ENCODE results near the gene GSPT1. TPM values are rescaled to one million over a fixed set of nuclear protein-coding genes. Genes with fewer than 3 reads are reported as not detected.
A peak's percentile ranks its signal among the peaks of the same experiment; 100 is the strongest.

GSPT1 gene
- total and polyA plus RNA-seq, 9 of the 15 experiments (the other 6 are each of a cell fraction or from before 2014, with no cell fraction given), result 63.8 to 269 (median 148) TPM

- TF ChIP-seq CLOCK (CRISPR knock-in tag; IDR thresholded peaks at IDR 0.05; ENCODE audit: borderline replicate concordance) (0 out of 2 replicates have a peak, but pooled peaks have one; percentile 20), PRDM10 (IDR thresholded peaks at IDR 0.05; ENCODE audit: partially characterized antibody) (peak; percentile 78), E2F8 (IDR thresholded peaks at IDR 0.05; ENCODE audit: low read depth, partially characterized antibody) (peak; percentile 76), KLF1 (tag; IDR thresholded peaks at IDR 0.05) (peak; percentile 81; the same call in 1 of the 2 replicates), ATF3 (IDR thresholded peaks at IDR 0.05) (no peak), ATF3 (CRISPR knock-in tag; conservative IDR thresholded peaks at IDR 0.05) (no peak), NFATC3 (IDR thresholded peaks at IDR 0.05) (no peak), SP1 (CRISPR knock-in tag; IDR thresholded peaks at IDR 0.05) (peak; percentile 94), USF2 (CRISPR knock-in tag; IDR thresholded peaks at IDR 0.05) (no peak), NEUROD1 (IDR thresholded peaks at IDR 0.05; ENCODE audit: borderline replicate concordance, low read depth, low read length, partially characterized antibody) (peak; percentile 54), BACH1 (tag; IDR thresholded peaks at IDR 0.05) (no peak), CREM (IDR thresholded peaks at IDR 0.05; ENCODE audit: low read depth) (peak; percentile 90), ID3 (CRISPR knock-in tag; IDR thresholded peaks at IDR 0.05) (no peak), ID3 (tag; IDR thresholded peaks at IDR 0.05) (peak; percentile 82; the same call in 1 of the 2 replicates), ZKSCAN3 (CRISPR knock-in tag; IDR thresholded peaks at IDR 0.05) (no peak)
These were observed at the start of gene GSPT1 (continued) for GRCh38 chr16:11915644-11916523.

Data from K562 (cell line).